8988T (cell line): ENCODE data around the gene HOXC6.
"Not testable (repeated sequence)": the region's sequence is repeated elsewhere in the genome, so short reads cannot be mapped to it uniquely, and the experiment has no call there.

ENCODE experiments used
- DNase-seq: peaks from one replicate; pipeline ENCODE4 v3.0.0; 2011

Gene HOXC6

GRCh38 chr12:54060174-54060974, 32.1 kb downstream of the HOXC6 start:
- no peak for DNase-seq

- DNase-seq: no peak
Observed at GRCh38 chr12:54060975-54061778, 32.9 kb downstream of the HOXC6 start.

GRCh38 chr12:54065677-54066076, 37.4 kb downstream of the HOXC6 start:
- no peak for DNase-seq

DNA sequence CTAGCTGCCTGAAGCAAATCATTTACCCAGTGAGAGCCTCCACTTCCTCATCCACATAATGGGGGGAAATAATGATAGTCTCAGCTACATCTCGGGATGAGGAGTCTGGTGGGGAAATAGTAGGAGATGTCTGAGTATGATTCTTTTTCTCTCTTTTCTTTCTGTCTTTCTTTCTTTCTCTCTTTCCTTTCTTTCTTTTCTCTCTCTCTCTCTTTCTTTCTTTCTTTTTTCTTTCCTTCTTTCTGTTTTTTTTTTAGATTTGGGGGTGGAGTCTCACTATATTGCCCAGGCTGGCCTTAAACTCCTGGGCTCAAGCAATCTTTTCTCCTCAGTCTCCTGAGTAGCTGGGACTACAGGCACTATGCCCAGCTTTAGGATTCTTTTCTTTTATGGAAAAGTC, 38.2 kb downstream of the HOXC6 start:
- no peak for DNase-seq

- DNase-seq: no peak
Observed at GRCh38 chr12:54068418-54069070, 40.3 kb downstream of the HOXC6 start.

DNA sequence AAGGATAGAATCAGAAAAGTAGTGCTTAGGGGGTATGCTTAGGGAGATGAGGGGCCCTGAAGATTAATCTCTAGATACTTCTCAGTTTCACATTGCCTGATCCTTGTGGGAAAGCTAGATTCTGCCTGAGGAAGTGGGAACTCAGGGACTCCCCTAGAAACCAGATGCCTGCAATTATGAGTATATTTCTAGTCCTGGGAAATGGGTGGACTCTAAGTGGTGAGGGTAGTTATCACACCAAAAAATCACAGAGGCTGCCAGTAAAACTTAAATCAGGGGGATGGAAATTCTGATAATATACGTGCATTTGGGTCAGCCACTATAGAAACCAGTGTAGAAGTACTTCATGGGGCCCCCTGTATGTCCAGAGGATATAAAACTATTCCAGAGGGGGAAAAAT, 43.7 kb downstream of the HOXC6 start:
- no peak for DNase-seq

DNA sequence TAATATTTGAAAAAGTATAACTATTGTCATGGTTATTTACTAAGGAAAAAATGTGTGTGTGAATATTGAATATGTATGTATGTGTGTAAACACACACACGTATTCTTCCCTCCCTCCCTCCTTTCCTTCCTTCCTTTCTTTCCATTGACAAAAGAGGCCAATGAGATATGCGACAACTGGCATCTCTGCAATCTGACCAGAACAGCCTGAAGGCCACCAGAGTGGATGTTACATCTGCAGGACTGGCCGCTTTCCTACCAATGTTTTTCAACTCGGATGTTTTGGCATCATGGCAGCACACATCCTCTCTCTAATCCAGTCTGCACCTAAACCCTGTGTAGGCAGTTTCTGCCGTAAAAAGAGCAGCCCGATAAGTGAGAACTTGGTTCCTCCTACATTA, 46.1 kb downstream of the HOXC6 start:
- no peak for DNase-seq

GRCh38 chr12:54075409-54075808, 47.2 kb downstream of the HOXC6 start:
- no peak for DNase-seq

DNA sequence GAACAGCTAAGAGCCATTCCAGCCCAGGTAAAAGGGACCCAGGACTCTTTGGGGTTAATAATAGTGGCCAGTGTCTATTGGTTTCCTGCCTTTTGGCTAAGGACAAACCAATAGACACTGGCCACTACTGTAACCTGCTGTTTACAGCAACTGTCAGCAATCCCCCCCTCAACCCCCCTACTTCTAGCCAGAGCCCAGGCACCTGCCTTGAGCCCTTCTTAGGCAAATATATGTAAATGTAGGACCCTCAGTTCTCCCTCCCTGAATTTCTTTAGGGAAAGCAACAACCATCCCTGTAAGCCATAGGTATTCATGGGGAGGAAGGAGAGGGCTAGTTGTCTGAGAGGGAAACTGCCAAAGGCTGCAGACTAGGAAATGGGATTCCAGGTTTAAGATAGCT, 47.7 kb downstream of the HOXC6 start:
- no peak for DNase-seq

DNA sequence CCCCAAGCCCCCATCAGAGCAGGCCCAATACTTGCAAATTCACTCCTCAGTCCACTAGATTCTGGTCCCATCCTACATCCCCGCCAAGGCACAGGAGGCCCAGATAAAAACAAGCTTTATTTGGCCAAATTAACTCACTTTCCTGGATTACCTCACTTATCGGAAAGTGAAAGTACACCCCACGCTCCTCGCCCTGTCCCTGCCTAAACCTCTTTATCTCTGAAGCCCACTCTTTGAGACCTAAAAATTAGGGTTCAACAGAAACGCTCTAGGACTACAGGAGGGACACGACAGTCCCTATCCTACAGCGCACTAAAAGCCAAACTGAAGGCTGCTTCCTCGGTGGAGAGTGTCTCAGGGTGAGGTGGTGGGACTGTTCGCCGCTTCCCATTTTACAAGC, 49.6 kb downstream of the HOXC6 start:
- not testable (repeated sequence) for DNase-seq

DNA sequence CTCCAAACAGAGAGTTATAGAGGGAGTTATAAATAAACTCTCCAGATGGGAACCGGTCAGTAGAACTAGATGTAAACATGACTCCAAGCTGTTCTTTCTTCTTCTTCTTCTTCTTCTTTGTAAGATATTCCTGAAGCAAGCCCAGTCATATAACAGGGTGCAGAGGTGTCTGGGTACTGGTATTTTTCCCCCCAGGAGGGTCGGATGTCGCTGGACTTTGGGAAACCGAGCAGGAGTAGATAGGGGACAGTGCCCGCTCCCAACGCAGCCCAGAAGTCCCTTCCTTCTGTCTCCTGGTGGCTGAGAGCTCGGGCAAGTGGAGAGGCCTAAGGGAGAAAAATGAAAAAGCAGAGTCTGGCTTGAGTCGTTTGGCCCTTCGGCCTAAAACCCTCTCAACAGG, 50.9 kb downstream of the HOXC6 start:
- DNase-seq: not testable (repeated sequence)
